GM19467 (cell line): Measurements from ENCODE around the gene ITGB8.

ENCODE experiments used
- ATAC-seq: cut with Tn5 transposase; IDR thresholded peaks from one replicate; pipeline ENCODE4 v1.9.1; 2021; ENCODE audit warnings: mild to moderate bottlenecking, moderate library complexity; ENCODE audit not compliant: unreplicated experiment

Gene ITGB8

GRCh38 chr7:20449176-20449575 is 118.5 kb downstream of the ITGB8 start:
- ATAC-seq = no peak

GRCh38 chr7:20450536-20450935 is 119.8 kb downstream of the ITGB8 start:
- no peak for ATAC-seq

- ATAC-seq = no peak
Measured at GRCh38 chr7:20454202-20454601, 123.5 kb downstream of the ITGB8 start.

- no peak for ATAC-seq
Measured at GRCh38 chr7:20456701-20457100, 126.0 kb downstream of the ITGB8 start.

GRCh38 chr7:20458521-20458920 is 127.8 kb downstream of the ITGB8 start:
- no peak for ATAC-seq

- no peak for ATAC-seq
Measured at GRCh38 chr7:20459419-20459818, 128.7 kb downstream of the ITGB8 start.

- ATAC-seq = no peak
Measured at GRCh38 chr7:20464891-20465290, 134.2 kb downstream of the ITGB8 start.
